ENCODE results near the gene DPF3. TPM values are rescaled to one million over a fixed set of nuclear protein-coding genes. Genes with fewer than 3 reads are reported as not detected.

Gene DPF3
- polyA plus RNA-seq: under 1 TPM; 0.16 to 0.37 TPM

GRCh38 chr14:72893636-72894322 lies at the start of gene DPF3:
Gene DPF3 (minus strand): TSS chr14:72894101. CDS start chr14:72894088, 13 bp downstream.
- Histone ChIP-seq H3K4me1 (ENCODE audit: control insufficient read depth in 2 of 2, insufficient read depth in 2 of 2, low read length in 1 of 2) (peaks cover 6 to 10% of the 10 kb centered on the region in 2 donors), H3K27ac (ENCODE audit: low read depth in 2 of 2, low read length in 1 of 2) (no peak within 1 kb of the TSS), H3K9me3 (ENCODE audit: control insufficient read depth in 2 of 2, insufficient read depth in 1 of 2, low read depth in 1 of 2, low read length in 1 of 2) (no peaks in the 10 kb centered on the region), H3K27me3 (ENCODE audit: control insufficient read depth in 1 of 2, insufficient read depth in 2 of 2, low read length in 2 of 2) (no peaks in the 10 kb centered on the region), H3K4me3 (ENCODE audit: low read depth in 1 of 2, low read length in 2 of 2) (peak within 1 kb of the TSS; percentile 50 to 89), H3K36me3 (ENCODE audit: control insufficient read depth in 2 of 2, insufficient read depth in 2 of 2, low read length in 1 of 2) (no peaks in the 10 kb centered on the region)
- WGBS, 2 donors: 1% methylated on average over 52 to 54 of the region's 54 CpGs

DNA sequence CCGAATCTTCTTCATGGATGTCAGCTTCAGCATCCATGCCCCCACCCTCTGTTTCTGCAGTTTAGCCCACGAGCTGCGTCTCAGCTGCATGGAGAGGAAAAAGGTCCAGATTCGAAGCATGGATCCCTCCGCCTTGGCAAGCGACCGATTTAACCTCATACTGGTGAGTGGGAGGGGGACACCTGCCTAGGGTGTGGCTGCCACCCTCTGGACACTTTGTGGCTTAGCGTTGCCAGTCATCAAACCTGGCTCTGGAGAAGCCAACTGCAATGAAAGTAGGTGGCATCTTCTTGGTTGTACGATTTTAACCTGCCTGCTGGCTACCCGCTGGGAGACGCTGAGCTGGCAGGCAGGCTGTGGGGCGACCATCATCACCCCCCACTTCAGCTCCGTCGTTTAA lies 49.0 kb upstream of the DPF3 start:
- Histone ChIP-seq H3K4me1 (ENCODE audit: control insufficient read depth in 2 of 2, insufficient read depth in 2 of 2, low read length in 1 of 2) (no peaks in the 10 kb centered on the region), H3K4me3 (ENCODE audit: low read depth in 1 of 2, low read length in 2 of 2) (no peak overlapping the region), H3K9me3 (ENCODE audit: control insufficient read depth in 2 of 2, insufficient read depth in 1 of 2, low read depth in 1 of 2, low read length in 1 of 2) (no peaks in the 10 kb centered on the region), H3K27me3 (ENCODE audit: control insufficient read depth in 1 of 2, insufficient read depth in 2 of 2, low read length in 2 of 2) (no peaks in the 10 kb centered on the region), H3K27ac (ENCODE audit: low read depth in 2 of 2, low read length in 1 of 2) (no peak overlapping the region), H3K36me3 (ENCODE audit: control insufficient read depth in 2 of 2, insufficient read depth in 2 of 2, low read length in 1 of 2) (peaks cover 16 to 29% of the 10 kb centered on the region in 2 donors)
- 90 to 94% methylated on average over 14 of the region's 14 CpGs for WGBS, 2 donors

- peaks cover 12 to 29% of the 10 kb centered on the region in 2 donors for H3K36me3 ChIP-seq (ENCODE audit: control insufficient read depth in 2 of 2, insufficient read depth in 2 of 2, low read length in 1 of 2)
- WGBS, 2 donors: 80 to 82% methylated on average over 12 of the region's 12 CpGs
- H3K4me3 ChIP-seq (ENCODE audit: low read depth in 1 of 2, low read length in 2 of 2): no peak overlapping the region
- H3K4me1 ChIP-seq (ENCODE audit: control insufficient read depth in 2 of 2, insufficient read depth in 2 of 2, low read length in 1 of 2): no peaks in the 10 kb centered on the region
- H3K27ac ChIP-seq (ENCODE audit: low read depth in 2 of 2, low read length in 1 of 2): no peak overlapping the region
- H3K27me3 ChIP-seq (ENCODE audit: control insufficient read depth in 1 of 2, insufficient read depth in 2 of 2, low read length in 2 of 2): no peaks in the 10 kb centered on the region
- no peaks in the 10 kb centered on the region for H3K9me3 ChIP-seq (ENCODE audit: control insufficient read depth in 2 of 2, insufficient read depth in 1 of 2, low read depth in 1 of 2, low read length in 1 of 2)
These were observed 47.5 kb upstream of the DPF3 start for GRCh38 chr14:72941286-72941985.

- no peaks in the 10 kb centered on the region for H3K4me1 ChIP-seq (ENCODE audit: control insufficient read depth in 2 of 2, insufficient read depth in 2 of 2, low read length in 1 of 2)
- H3K36me3 ChIP-seq (ENCODE audit: control insufficient read depth in 2 of 2, insufficient read depth in 2 of 2, low read length in 1 of 2): peaks cover 12 to 26% of the 10 kb centered on the region in 2 donors
- H3K9me3 ChIP-seq (ENCODE audit: control insufficient read depth in 2 of 2, insufficient read depth in 1 of 2, low read depth in 1 of 2, low read length in 1 of 2): no peaks in the 10 kb centered on the region
- no peaks in the 10 kb centered on the region for H3K27me3 ChIP-seq (ENCODE audit: control insufficient read depth in 1 of 2, insufficient read depth in 2 of 2, low read length in 2 of 2)
- H3K27ac ChIP-seq (ENCODE audit: low read depth in 2 of 2, low read length in 1 of 2): no peak overlapping the region
- WGBS, 2 donors: 85 to 86% methylated on average over 13 of the region's 13 CpGs
- H3K4me3 ChIP-seq (ENCODE audit: low read depth in 1 of 2, low read length in 2 of 2): no peak overlapping the region
These were observed 45.7 kb upstream of the DPF3 start for GRCh38 chr14:72939630-72940029.

- Histone ChIP-seq H3K9me3 (ENCODE audit: control insufficient read depth in 2 of 2, insufficient read depth in 1 of 2, low read depth in 1 of 2, low read length in 1 of 2) (no peaks in the 10 kb centered on the region), H3K4me3 (ENCODE audit: low read depth in 1 of 2, low read length in 2 of 2) (no peak overlapping the region), H3K27ac (ENCODE audit: low read depth in 2 of 2, low read length in 1 of 2) (no peak overlapping the region), H3K4me1 (ENCODE audit: control insufficient read depth in 2 of 2, insufficient read depth in 2 of 2, low read length in 1 of 2) (no peaks in the 10 kb centered on the region), H3K36me3 (ENCODE audit: control insufficient read depth in 2 of 2, insufficient read depth in 2 of 2, low read length in 1 of 2) (no peaks in the 10 kb centered on the region), H3K27me3 (ENCODE audit: control insufficient read depth in 1 of 2, insufficient read depth in 2 of 2, low read length in 2 of 2) (no peaks in the 10 kb centered on the region)
- WGBS, 2 donors: 91 to 94% methylated on average over 7 of the region's 7 CpGs
These were observed 39.0 kb upstream of the DPF3 start for GRCh38 chr14:72932893-72933292.

- no peak overlapping the region for H3K27ac ChIP-seq (ENCODE audit: low read depth in 2 of 2, low read length in 1 of 2)
- no peaks in the 10 kb centered on the region for H3K9me3 ChIP-seq (ENCODE audit: control insufficient read depth in 2 of 2, insufficient read depth in 1 of 2, low read depth in 1 of 2, low read length in 1 of 2)
- no peaks in the 10 kb centered on the region for H3K36me3 ChIP-seq (ENCODE audit: control insufficient read depth in 2 of 2, insufficient read depth in 2 of 2, low read length in 1 of 2)
- WGBS, 2 donors: 93 to 96% methylated on average over 43 of the region's 43 CpGs
- no peak overlapping the region for H3K4me3 ChIP-seq (ENCODE audit: low read depth in 1 of 2, low read length in 2 of 2)
- H3K4me1 ChIP-seq (ENCODE audit: control insufficient read depth in 2 of 2, insufficient read depth in 2 of 2, low read length in 1 of 2): no peaks in the 10 kb centered on the region
- no peaks in the 10 kb centered on the region for H3K27me3 ChIP-seq (ENCODE audit: control insufficient read depth in 1 of 2, insufficient read depth in 2 of 2, low read length in 2 of 2)
These were observed 35.6 kb upstream of the DPF3 start for GRCh38 chr14:72929316-72930080.

DNA sequence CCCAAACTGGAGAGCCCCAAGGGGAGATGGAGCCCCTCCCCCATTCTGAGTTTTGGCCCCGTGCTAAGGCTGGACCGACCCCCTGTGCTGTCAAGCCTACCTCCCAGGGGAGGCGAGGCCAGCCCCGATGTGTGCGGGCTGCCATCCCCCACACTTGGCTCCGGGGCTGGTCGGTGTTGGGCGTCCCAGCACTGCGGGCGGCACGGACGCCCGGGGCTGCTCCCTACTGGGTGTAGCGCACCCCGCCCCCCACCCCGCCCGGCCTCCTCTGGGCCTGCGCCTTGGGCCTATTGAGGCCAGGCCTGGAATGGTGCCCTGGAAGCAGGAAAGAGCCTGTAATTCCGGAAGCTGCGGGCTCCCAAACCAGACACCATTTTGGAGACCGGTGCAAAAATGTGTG lies 35.0 kb upstream of the DPF3 start:
- Histone ChIP-seq H3K9me3 (ENCODE audit: control insufficient read depth in 2 of 2, insufficient read depth in 1 of 2, low read depth in 1 of 2, low read length in 1 of 2) (no peaks in the 10 kb centered on the region), H3K27ac (ENCODE audit: low read depth in 2 of 2, low read length in 1 of 2) (no peak overlapping the region), H3K4me1 (ENCODE audit: control insufficient read depth in 2 of 2, insufficient read depth in 2 of 2, low read length in 1 of 2) (no peaks in the 10 kb centered on the region), H3K4me3 (ENCODE audit: low read depth in 1 of 2, low read length in 2 of 2) (no peak overlapping the region), H3K36me3 (ENCODE audit: control insufficient read depth in 2 of 2, insufficient read depth in 2 of 2, low read length in 1 of 2) (no peaks in the 10 kb centered on the region), H3K27me3 (ENCODE audit: control insufficient read depth in 1 of 2, insufficient read depth in 2 of 2, low read length in 2 of 2) (no peaks in the 10 kb centered on the region)
- 84% methylated on average over 21 of the region's 21 CpGs for WGBS, 2 donors

DNA sequence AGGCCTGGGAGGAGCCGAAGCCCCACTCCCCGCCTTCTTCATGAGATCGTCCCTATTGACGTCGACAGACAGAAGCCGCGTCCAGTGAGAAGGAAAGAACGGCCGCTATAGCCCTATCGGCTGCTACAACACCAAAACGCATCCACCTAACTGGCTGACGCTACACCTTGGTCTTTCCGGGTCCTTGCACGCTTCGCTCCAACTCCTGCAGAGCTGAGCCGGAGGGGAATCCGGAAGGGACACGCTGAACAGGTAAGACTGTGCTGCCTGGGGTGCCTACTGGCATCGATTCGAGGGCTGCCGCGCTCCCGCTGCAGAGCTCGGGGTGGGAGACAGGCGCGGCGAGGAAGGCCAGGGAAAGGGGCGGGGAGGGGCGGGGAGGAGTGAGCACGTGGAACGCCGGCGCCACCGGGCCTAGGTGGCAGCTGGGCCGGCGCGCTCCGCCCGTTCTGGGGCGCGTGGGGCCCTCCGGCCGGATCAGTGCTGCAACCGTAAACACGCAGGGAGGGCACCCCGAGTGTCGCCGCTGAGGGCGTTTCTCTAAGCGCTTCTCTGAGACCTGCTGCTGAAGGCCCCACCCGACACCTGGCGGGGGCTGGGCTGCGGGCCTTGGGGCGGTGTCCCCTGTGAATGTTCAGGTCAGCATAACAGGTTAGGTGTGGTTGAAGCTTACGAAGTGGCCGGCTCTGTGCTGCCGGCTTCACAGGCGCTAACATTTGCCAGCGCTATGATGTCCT lies 32.6 kb upstream of the DPF3 start, which contains the start of gene DCAF4:
DCAF4 (plus strand) TSS at position 173 of the 737 bp plus-strand sequence. CDS start 11,515 bp downstream, outside the sequence.
- H3K27me3 ChIP-seq (ENCODE audit: control insufficient read depth in 1 of 2, insufficient read depth in 2 of 2, low read length in 2 of 2): no peaks in the 10 kb centered on the region
- no peaks in the 10 kb centered on the region for H3K4me1 ChIP-seq (ENCODE audit: control insufficient read depth in 2 of 2, insufficient read depth in 2 of 2, low read length in 1 of 2)
- peak within 1 kb of the TSS; percentile 68 to 79 for H3K4me3 ChIP-seq (ENCODE audit: low read depth in 1 of 2, low read length in 2 of 2)
- WGBS, 2 donors: 0% methylated on average over 59 of the region's 59 CpGs
- H3K27ac ChIP-seq (ENCODE audit: low read depth in 2 of 2, low read length in 1 of 2): peak within 1 kb of the TSS; percentile 90 to 93
- H3K36me3 ChIP-seq (ENCODE audit: control insufficient read depth in 2 of 2, insufficient read depth in 2 of 2, low read length in 1 of 2): no peaks in the 10 kb centered on the region
- H3K9me3 ChIP-seq (ENCODE audit: control insufficient read depth in 2 of 2, insufficient read depth in 1 of 2, low read depth in 1 of 2, low read length in 1 of 2): no peaks in the 10 kb centered on the region

DNA sequence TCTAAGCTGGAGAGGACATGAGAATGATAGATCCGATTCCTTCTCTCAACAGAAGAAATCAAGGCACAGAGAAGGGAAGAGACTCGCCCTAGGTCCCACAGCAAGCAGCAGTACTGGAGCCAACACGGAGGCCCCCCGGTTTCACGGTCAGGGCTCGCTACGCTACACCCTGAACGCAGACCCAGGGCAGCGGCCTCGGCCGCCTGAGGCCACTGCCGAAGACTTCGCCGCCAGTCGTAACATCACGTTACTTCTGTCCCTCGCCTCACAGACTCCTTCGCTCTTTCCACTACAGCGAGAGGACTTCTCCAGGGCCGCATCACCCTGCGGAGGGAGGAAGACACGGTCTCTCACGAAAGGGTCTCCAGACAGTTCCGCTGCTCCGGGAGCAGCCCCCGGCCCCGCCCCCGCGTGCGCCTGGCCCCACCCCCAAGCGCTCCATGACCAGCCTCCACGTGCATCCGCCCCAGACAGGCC lies 32.0 kb upstream of the DPF3 start:
- Histone ChIP-seq H3K36me3 (ENCODE audit: control insufficient read depth in 2 of 2, insufficient read depth in 2 of 2, low read length in 1 of 2) (no peaks in the 10 kb centered on the region), H3K4me1 (ENCODE audit: control insufficient read depth in 2 of 2, insufficient read depth in 2 of 2, low read length in 1 of 2) (no peaks in the 10 kb centered on the region), H3K27me3 (ENCODE audit: control insufficient read depth in 1 of 2, insufficient read depth in 2 of 2, low read length in 2 of 2) (no peaks in the 10 kb centered on the region), H3K4me3 (ENCODE audit: low read depth in 1 of 2, low read length in 2 of 2) (peak overlapping the region; percentile 52 to 68), H3K27ac (ENCODE audit: low read depth in 2 of 2, low read length in 1 of 2) (peak overlapping the region in 1 of 2 donors; percentile 27), H3K9me3 (ENCODE audit: control insufficient read depth in 2 of 2, insufficient read depth in 1 of 2, low read depth in 1 of 2, low read length in 1 of 2) (no peaks in the 10 kb centered on the region)
- 4 to 5% methylated on average over 32 to 33 of the region's 33 CpGs for WGBS, 2 donors
